NOMO-1 treated with DMSO at 0.1 percent for 48 hours (cell line): ENCODE measurements around the gene ASPG.

Experiments used
- DNase-seq: peaks from one replicate; lab custom pipeline; 2025; ENCODE audit not compliant: unreplicated experiment; lab: John Stamatoyannopoulos, UW

Gene ASPG

DNA sequence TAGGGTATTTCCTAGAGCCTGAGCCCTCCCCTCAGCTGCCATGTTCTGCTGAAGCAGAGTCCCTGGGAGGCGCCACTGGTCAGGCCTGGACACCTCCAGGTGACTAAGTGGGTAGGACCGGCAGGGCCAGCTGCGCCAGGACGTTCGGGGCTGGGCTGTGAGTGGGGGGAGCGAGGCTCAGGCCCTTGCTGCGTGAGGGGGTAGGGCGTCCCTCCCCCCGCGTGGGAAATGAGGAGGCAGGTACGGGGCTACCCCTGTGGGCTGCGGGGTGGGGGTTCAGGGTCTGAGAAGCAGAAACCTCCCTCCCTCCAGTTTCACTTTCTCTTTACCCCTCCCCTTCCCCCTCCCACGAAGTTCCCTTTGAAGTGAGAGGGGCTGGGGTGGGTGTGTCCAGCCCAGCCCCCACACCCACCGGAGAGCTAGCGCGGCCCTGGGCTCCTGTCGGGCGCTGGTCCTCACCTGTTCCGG is 30.8 kb downstream of the ASPG start:
- no peak for DNase-seq

DNA sequence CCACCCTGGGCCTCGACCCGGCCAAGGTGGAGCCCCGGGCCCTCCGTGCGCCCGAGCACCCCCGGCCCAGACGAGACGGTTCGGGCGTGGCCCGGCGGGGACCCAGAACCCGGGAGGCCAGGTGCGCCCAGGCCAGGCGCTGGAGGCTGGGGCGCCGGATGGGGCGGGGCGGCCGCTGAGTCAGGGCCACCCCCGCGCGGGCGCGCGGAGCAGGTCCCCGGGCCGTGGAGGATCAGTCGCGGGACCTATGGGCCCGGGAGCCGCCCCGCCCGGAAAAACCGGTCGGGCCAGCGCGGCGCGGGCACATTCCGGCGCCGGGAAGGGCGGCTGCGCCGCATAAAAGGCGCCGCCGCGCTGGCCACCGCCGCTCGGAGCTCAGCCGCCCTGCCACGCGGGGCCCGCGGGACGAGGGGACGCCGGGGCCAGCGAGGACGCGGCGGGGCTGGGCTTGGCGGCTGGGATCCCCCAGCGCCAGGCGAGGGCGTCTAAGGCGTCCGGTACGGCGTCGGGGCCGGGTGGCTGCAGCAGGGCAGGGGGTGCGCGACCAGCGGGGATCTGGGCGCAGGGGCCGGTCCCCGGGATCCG is 31.3 kb downstream of the ASPG start:
- no peak for DNase-seq

DNA sequence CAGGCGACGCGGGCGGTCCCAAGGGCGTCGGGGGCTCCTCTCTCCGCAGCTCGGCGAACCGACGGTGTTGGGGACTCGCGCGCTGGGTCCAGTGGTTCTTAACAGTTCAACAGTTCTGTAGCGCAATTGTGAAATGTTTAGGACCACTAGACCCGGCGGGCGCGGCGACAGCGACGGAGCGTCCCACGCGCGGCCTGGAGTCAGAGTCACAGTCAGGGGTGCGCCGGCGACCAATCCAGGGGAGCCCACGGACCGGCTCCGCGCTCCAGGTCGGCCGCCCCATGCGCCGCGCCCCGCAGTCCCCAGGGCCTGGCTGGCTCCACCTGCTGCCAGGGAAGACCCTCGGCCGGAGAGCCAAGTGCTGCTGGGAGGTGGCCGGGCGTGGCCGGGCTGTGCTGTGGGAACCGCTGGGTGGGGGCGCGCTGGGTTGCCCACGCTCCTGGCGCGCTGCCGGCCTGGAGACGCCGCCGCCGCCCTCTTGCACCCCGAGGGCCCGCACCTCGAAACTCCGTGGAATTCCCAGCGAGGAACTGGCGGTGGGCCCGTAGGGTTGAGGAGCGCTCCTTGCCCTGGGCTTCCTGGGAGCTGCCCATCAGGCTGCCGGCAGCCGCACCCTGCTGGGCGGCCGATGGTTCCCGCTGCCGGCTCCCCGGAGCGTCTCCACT is 32.0 kb downstream of the ASPG start:
- no peak for DNase-seq

DNA sequence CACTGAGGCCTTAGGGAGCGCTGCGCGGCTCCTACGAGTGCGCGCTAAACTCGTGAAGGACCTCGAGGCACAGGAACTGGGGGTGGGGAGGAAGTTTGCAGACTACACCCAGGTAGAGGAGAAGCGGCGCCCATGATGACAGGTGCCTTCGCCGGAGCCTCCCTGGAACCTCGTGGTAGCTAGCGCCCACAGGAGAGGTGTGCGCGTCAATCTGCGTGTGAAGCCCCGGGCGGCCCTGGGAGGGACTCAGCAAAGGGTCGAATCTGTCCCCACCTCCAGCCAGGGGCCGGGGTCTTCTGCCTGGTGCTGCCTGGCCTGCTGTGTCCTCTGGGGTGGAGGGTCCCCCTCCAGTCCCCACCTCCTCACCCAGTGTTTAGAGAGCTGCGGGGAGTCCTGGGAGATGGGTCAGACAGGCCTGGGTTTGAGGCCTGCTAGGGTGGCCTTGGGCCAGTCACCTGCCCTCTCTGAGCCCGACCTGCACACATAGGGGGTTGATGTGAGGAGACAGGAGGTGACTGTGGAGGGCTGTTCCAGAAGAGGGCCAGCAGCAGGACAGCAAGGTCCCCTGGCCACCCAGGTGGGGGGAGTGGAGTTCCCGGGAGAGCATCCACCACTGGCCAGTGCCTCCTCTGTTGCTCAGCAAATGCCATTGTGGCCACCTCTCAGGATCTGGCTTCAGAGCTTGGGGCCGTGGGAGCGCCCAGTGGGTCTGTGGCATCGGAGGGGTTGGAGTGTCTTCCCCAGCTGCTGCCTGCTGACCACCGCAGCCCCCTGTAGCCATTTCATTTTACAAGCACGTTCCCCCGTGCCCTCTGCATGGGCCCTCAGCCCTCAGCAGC is 32.7 kb downstream of the ASPG start:
- no peak for DNase-seq

DNA sequence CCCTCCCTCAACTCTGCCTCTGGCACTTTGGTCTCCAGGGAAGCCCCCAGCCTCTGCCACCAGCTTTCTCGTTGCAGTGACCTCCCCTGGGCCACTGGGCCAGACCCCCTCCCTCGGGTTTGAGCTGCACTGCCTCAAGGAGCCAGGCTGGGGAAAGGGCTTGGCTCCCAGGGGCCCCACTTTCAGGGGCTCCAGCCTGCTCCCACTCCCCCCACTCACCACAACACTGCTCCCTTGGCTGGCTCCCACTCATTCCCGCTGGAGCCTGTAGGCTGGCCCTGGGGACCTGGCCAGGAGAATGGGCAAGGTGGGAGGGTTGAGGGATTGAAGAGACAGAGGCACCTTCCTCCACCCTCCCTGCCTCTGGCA is 33.6 kb downstream of the ASPG start:
- no peak for DNase-seq

DNA sequence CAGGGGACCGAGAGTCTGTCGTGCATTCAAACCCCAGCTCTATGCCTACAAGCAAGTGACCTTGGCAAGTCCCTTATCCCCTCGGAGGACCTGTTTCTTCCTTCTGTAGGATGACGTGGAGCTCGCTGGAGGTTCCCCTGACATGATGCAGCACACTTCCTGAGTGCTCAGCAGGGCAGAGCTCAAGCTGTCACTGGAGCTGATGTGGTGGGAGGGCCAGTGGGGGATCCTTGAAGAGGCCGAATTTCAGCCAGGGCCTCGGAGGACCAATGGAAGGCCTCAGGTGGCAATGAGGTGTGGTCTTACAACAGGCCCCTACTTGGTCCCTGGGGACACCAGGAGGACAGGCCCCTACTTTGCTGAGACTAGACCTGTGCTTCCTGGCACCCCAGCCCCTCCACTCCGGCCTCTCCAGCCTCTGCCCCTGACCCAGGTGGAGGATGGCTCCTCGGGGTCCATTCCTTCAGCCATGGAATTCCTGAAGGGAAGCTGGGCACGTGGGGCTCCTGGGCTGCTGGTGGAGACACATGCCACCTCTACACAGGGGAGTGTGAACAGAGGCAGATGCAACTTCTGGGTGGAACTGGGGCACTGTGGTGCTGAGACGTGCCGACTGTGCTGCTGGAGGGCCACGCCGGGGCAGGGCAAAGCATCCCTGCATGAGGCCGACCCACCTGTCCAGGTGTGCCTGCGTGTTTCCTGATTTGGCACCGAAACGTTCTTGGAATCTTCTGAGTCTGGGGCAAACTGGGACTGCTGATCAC is 34.2 kb downstream of the ASPG start:
- no peak for DNase-seq

DNA sequence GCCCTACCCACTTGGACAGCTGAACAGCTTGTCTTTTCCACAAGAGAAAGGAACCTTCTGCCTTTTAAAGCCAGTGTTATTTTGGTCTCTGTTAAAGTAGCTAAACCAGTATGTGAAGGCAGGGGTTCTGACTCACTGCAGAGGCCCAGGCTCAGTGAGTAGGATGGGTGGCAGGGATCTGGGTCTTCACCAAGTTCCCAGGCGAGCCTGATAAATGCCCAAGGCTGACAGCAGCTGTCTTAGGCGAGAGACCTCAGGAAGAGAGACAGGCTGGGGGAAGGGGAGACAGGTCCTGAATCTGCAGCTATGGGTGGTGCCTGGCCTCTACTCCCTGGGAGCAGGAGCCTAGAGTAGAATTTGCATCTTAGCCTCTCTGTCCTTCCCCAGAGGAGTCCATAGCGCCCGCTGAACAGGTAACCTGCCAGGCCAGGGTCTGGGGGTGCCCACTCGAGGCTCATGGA is 34.8 kb downstream of the ASPG start:
- no peak for DNase-seq

DNA sequence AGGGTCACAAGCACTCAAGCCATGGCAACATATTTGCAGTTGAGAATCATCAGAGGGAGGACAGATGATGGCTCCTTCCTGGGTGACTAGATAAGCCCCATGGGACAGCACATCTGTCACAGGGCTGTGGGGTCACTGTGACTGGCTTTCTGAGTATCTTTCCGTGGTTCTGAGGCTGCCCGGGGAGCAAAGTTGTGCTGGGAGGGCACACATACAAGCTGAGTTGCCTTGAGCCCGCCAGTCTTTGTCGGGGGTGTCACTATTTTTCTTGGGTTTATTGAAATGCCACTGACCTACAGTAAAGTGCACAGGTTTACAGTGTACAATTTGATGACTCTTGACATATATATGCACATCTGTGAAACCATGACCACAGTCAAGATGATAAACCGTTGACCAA is 35.6 kb downstream of the ASPG start:
- no peak for DNase-seq

DNA sequence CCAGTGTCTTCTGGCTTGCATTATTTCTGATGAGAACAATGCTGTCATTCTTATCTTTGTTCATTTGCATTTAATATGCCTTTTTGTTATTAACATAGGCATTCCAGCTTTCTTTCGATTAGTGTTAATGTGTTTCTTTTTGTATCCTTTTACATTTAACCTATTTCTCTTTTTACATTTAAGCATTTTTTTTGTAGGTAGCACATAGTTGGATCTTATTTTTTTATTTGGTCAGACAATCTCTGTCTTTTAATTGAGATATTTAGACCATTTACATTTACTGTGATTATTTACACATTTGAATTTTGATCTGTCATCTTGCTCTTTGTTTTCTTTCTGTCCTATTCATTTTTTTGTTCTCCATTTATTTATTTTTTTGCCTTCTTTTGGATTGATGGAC is 38.4 kb downstream of the ASPG start:
- no peak for DNase-seq

DNA sequence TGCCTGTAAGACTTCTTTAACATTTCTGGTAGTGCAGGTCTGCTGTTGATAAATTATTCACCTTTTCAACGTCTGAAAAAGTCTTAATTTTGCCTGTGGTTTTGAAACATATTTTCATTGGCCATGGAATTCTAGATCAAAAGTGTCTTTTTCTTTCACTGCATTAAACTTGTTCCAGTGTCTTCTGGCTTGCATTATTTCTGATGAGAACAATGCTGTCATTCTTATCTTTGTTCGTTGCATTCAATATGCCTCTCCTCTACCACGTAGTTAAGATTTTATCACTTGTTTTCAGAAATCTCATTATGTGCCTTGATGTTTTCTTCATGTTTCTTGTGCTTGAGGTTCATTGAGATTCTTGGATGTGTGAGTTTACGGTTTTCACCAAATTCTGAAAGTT is 39.5 kb downstream of the ASPG start:
- DNase-seq, result no peak

DNA sequence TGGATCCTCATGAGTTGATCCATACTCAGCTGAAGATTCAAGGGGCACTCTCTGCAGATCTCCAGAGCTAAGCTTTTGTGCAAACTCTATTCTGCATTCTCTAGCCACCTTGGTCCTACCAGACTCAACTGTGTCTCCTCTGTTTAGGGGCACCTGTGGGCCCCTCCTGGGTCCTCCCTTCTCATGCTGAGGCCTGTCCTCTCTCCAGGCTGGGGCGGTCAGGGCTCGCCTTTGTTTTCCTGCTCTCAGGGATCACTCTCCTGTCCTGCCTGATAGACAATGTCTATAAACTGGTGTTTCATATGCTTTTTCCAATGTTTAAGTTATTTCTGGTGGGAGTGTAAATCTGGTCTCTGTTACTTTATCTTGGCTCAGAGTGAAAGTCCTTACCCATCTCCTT is 41.3 kb downstream of the ASPG start:
- DNase-seq, result no peak

DNA sequence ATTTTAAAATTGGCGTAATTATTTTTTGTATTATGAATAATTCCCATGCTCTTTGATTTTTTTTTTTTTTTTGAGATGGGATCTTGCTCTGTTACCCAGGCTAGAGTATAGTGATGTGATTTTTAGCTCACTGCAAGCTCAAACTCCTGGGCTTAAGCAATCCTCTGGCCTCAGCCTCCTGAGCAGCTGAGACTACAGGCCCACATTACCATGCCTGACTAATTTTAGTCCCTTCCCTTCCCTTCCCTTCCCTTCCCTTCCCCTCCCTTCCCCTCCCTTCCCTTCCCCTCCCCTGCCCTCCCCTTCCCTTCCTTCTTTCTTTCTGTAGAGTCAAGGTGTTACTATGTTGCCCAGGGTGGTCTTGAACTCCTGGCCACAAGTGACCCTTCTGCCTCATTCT is 43.5 kb downstream of the ASPG start:
- no peak for DNase-seq

DNA sequence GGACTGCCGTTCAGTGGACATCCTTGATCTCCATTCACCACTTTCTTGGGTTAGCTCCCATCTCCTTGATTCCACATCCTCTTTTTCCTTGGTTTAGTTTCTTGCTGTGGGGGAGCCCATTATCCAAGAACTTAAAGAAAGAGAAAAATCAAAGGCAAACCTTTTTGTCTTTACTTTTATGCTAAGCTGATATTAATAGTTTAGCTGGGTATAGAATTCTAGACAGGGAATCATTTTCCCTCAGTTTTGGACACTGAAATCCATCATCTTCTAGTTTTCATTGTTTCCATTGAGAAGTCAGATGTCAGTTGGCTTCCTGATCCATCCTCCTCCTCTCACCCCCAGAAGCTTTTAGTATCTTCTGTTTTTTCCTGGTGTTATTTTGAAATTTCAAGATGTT is 44.1 kb downstream of the ASPG start:
- DNase-seq, result no peak

DNA sequence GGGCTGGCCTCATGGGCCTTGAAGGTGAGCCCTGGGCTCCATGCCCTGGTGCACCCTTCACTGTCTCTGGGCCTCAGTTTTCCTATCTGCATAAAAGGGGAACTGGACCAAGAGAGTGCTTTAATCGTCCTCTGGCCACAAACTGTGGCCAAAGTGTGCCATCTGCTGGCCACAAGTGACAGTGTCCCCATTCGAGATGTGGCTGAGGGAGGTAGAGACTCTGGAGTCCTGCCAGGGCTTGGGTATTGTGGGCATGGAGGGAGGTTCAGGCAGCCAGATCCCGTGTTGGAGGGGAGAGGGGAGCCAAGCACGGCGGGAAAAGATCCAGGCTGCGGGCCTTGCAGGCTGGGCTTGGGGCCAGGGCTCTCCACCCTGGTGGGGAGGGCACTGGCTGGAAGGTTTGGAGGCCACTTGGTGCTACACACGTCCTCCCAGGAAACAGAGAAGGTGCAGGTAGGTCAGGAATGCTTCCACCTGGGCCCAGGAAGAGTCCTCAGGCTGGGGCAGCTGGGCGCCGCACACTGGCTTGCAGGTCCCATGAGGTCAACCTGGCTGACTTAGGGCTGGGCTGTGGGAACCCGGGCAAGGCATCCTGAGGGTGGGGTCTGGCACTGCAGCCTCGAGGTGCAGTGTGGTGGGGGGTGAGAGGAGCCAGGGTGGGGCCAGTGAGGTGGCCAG is 45.6 kb downstream of the ASPG start:
- peak; percentile 27 for DNase-seq

DNA sequence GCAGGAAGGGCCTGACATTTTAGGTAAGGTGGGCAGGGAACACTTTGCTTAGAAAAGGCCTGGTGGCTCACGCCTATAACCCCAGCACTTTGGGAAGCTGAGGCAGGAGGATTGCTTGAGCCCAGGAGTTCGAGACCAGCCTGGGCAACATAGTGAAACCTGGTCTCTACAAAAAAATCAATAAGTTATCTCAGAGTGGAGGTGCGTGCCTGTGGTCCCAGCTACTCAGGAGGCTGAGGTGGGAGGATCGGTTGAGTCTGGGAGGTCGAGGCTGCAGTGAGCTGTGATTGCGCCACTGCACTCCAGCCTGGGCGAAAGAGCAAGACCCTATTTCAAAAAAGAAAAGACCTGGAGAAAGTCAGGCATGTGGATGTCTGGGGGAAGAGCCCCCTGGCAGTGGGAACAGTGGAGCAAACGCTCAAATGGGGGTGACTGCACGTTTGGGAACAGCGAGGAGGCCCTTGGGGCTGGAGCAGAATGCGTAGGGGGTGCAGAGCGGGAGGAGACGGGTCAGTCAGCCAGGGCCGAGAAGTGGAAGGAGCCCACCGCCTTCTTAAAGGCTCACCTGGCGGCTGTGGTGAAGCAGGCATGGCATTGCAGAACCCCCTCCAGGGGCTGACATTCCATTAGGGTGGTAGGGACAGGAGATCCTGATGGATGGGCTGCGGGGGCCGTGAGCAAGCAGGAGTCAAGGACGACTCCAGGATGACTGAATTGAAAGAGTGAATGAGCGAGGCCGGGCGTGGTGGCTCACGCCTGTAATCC is 46.6 kb downstream of the ASPG start:
- DNase-seq, result no peak

DNA sequence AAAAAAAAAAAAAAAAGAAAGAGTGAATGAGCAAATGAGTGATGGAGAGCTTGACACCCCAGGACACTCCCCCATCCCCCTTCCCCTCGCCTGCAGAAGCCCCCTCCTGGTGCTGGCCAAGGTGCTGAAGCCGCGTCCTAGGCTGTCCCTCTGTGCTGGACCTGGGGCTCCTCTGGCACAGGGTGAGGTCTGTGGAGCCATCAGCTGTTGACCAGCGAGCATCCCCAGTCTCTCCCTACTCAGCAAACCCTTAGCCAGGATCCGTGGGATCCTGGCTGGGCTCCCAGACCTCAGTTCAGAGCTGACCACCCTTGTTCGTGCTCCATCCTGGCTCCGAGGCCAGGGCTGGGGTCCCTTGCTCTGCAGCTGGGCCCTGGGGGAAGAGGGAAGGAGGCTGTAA is 47.5 kb downstream of the ASPG start:
- DNase-seq, result no peak

DNA sequence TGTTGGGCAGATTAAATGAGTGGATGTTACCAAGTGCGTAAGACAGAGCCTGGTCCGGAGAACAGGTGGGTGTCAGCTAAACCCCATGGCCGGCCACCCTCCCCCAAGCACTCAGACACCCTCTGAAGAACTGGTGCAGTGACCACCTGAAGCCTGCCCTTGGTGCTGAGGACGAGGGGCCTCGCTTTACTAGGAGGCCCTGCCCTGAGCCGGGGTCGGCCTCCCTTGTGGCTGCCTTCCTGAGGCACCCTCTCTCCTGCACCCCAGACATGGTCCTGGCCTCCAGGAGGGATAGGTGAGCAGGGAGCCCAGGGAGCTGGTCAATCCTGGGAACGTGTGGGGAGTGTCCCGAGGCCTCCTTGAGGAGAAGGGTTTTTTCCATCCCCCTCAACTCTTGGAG is 48.0 kb downstream of the ASPG start:
- DNase-seq, result no peak

DNA sequence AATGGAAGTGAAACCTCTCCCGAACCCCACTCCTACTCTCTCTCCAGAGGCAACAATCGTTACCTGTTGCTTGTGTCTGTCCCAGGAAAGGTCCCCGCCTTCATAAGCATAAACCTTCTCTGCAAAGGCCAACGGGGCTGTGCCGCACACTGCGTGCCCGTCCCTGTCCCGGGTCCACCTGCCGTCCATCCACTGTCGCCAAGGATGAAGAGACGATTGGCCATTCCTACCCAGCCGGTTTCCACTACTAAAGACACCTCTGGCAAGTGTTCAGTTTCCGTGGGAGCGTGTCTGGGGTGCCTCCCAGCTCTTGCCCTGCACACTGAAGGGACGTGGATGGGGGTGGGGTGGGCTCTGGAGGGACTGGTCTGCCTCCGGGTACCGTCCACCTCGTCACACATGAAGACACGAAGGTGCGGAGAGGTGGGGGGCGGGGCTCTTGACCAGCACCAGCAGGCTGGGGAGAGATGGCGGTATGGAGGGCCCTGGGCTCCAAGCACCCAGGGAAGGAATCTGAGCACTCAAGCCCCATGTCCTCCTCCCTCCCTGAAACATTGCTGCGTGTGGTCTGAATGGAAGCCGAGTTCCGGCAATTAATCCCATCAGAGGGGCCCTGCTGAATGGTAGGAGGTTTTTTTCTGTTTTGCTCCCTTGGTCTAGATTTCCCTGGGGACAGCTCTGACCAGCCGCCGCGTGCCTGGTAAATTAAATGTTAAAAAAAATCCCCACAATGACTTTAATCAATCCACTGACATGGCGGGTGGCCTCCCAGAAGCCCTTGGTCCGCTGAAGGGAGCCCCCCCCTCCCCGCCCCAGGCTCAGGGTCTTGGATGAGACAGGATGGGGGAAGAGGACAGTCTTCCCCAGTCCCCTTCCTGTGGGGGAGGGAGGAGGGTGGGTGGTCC is 48.8 kb downstream of the ASPG start:
- no peak for DNase-seq
